HCT116 (cell line): Measurements from ENCODE around the gene DOCK9. TPM values are rescaled to one million over a fixed set of nuclear protein-coding genes. Genes with fewer than 3 reads are reported as not detected.

Experiments
- ATAC-seq: fragments of 200-7000 bp; cut with Tn5 transposase; 2 replicates; pipeline ENCODE4 v1.9.1; 2020; ENCODE audit warnings: mild to moderate bottlenecking, moderate library complexity
- BruUV-seq: library from RNA; stranded (reverse); fragments of 400-500 nt; replicated peaks from 2 replicates; lab custom pipeline; 2021; lab: Mats Ljungman, UMichigan
- CTCF ChIA-PET: fragments of 300-600 bp; sonication (Branson Sonifier 250); formaldehyde crosslinking; loops from one replicate; lab custom pipeline; 2021; ENCODE audit warnings: antibody characterized with exemption; lab: Charles Lee
- POLR2A ChIA-PET: fragments of 300-600, 350-600 bp; sonication (Branson Sonifier 250); formaldehyde crosslinking; loops from one replicate; lab custom pipeline; 2021; ENCODE audit warnings: antibody characterized with exemption; lab: Charles Lee
- RAD21 ChIA-PET, 2 experiments: fragments of 300-600 bp; sonication (Branson Sonifier 250); formaldehyde crosslinking; loops; one replicate each; lab custom pipeline; 2023; ENCODE audit warnings: low total read pairs in 2 of 2; ENCODE audit not compliant: uncharacterized antibody in 2 of 2, unreplicated experiment in 2 of 2, low non-redundant PET in 1 of 2; lab: Charles Lee
- DNase-seq: peaks from one replicate; pipeline ENCODE4 v3.0.0-alpha.2; 2010; ENCODE audit warnings: low read depth, low spot score
- H2AFZ ChIP-seq: fragments of 200-600 bp; shearing (Covaris generic), sonication (generic); 2 replicates; pipeline ENCODE4 v1.6.1; 2017; ENCODE audit warnings: low read depth, mixed run types, mixed read lengths, antibody characterized with exemption, low read length; ENCODE audit not compliant: poor library complexity, severe bottlenecking
- H3K27ac ChIP-seq: 2 replicates; pipeline ENCODE4 v1.5.1; 2012; ENCODE audit warnings: low read depth, low read length
- H3K27me3 ChIP-seq: fragments of 200-600 bp; sonication (generic); 2 replicates; pipeline ENCODE4 v1.6.1; 2016; ENCODE audit warnings: mixed run types, low read length, mixed read lengths; ENCODE audit not compliant: insufficient read depth
- H3K36me3 ChIP-seq, 2 experiments: fragments of 200-500 bp in 1 of 2; fragments of 200-600 bp in 1 of 2; sonication (Bioruptor generic) in 1 of 2; sonication (generic) in 1 of 2; 2 replicates each; pipeline versions ENCODE4 v1.5.1 to v1.6.1; 2014 to 2016; ENCODE audit warnings: low read length in 2 of 2, inconsistent platforms in 1 of 2, mixed read lengths in 1 of 2, mixed run types in 1 of 2; ENCODE audit not compliant: insufficient read depth in 2 of 2, control insufficient read depth in 1 of 2
- H3K4me1 ChIP-seq, 2 experiments: fragments of 200-600 bp in 1 of 2; sonication (generic) in 1 of 2; 2 replicates each; pipeline versions ENCODE4 v1.5.1 to v1.6.1; 2012 to 2017; ENCODE audit warnings: low read length in 2 of 2, inconsistent platforms in 1 of 2, mild to moderate bottlenecking in 1 of 2, mixed read lengths in 1 of 2, mixed run types in 1 of 2, moderate library complexity in 1 of 2; ENCODE audit not compliant: insufficient read depth in 2 of 2, control insufficient read depth in 1 of 2
- H3K4me2 ChIP-seq: fragments of 200-600 bp; sonication (generic); 2 replicates; pipeline ENCODE4 v1.6.1; 2017; ENCODE audit warnings: mixed run types, low read length, mixed read lengths
- H3K4me3 ChIP-seq, 2 experiments: fragments of 200-600 bp in 1 of 2; sonication (generic) in 1 of 2; replicated peaks in 1 of 2; 2 replicates each; pipeline ENCODE4 v1.5.1; 2011 to 2016; ENCODE audit warnings: low read length in 2 of 2, control low read depth in 1 of 2, low read depth in 1 of 2, mild to moderate bottlenecking in 1 of 2, mixed read lengths in 1 of 2, mixed run types in 1 of 2
- H3K79me2 ChIP-seq: fragments of 200-600 bp; sonication (generic); 2 replicates; pipeline ENCODE4 v1.6.1; 2017; ENCODE audit warnings: mild to moderate bottlenecking, mixed run types, low read length, moderate library complexity, mixed read lengths; ENCODE audit not compliant: insufficient read depth
- H3K9ac ChIP-seq: fragments of 200-600 bp; sonication (generic); 2 replicates; pipeline ENCODE4 v1.6.1; 2016; ENCODE audit warnings: low read length, mixed read lengths
- H3K9me2 ChIP-seq: fragments of 200-600 bp; sonication (generic), shearing (Covaris generic); 2 replicates; pipeline ENCODE4 v1.6.1; 2017; ENCODE audit warnings: mixed run types, mild to moderate bottlenecking, moderate library complexity; ENCODE audit not compliant: insufficient read depth
- H3K9me3 ChIP-seq, 2 experiments: fragments of 200-500 bp in 1 of 2; fragments of 200-600 bp in 1 of 2; sonication (Bioruptor generic) in 1 of 2; sonication (generic) in 1 of 2; 2 replicates each; pipeline ENCODE4 v1.6.1; 2014 to 2017; ENCODE audit warnings: low read length in 2 of 2, mixed read lengths in 2 of 2, inconsistent platforms in 1 of 2, low read depth in 1 of 2, mild to moderate bottlenecking in 1 of 2, mixed run types in 1 of 2, moderate library complexity in 1 of 2; ENCODE audit not compliant: control insufficient read depth in 1 of 2, insufficient read depth in 1 of 2
- H4K20me1 ChIP-seq: fragments of 200-600 bp; sonication (generic), shearing (Covaris generic); 2 replicates; pipeline ENCODE4 v1.6.1; 2017; ENCODE audit warnings: mixed run types, mild to moderate bottlenecking, moderate library complexity; ENCODE audit not compliant: insufficient read depth
- EZH2 ChIP-seq: fragments of 200-600 bp; sonication (generic); IDR thresholded peaks from 2 replicates; pipeline ENCODE4 v1.6.1; 2017; ENCODE audit warnings: antibody characterized with exemption, mixed run types
- REST ChIP-seq: IDR thresholded peaks from 2 replicates; pipeline ENCODE4 v1.6.1; 2012; ENCODE audit warnings: low read depth
- SRF ChIP-seq: IDR thresholded peaks from 2 replicates; pipeline ENCODE4 v1.6.1; 2012; ENCODE audit warnings: low read depth
- TCF7L2 ChIP-seq: IDR thresholded peaks from 2 replicates; pipeline ENCODE4 v1.7.0; 2011; ENCODE audit warnings: borderline replicate concordance, inconsistent platforms; ENCODE audit not compliant: insufficient read depth, insufficient read length; ENCODE audit errors: extremely low read depth
- ZBTB33 ChIP-seq: IDR thresholded peaks from 2 replicates; pipeline ENCODE4 v1.6.1; 2011; ENCODE audit warnings: mild to moderate bottlenecking, low read length, moderate library complexity; ENCODE audit not compliant: insufficient replicate concordance; ENCODE audit errors: extremely low read depth
- intact Hi-C: fragments of 100-400 bp; cut with micrococcal nuclease; formaldehyde crosslinking; loops from 2 replicates; pipeline ENCODE4 v1.10.0; 2022
- total RNA-seq: library from RNA; stranded (reverse); gene quantifications from one replicate; pipeline ENCODE4 v1.2.1, GENCODE V29; 2021; ENCODE audit not compliant: unreplicated experiment
- TF ChIP-seq, protein P1 (sequence below): IDR thresholded peaks from 2 replicates; pipeline ENCODE4 v1.6.1; 2012
- TF ChIP-seq, protein P2 (sequence below), 3 experiments: fragments of 200-600 bp in 1 of 3; sonication (generic) in 1 of 3; IDR thresholded peaks in 2 of 3; conservative IDR thresholded peaks in 1 of 3; 2 replicates each; pipeline ENCODE4 v1.5.1; 2012 to 2017; ENCODE audit warnings: low read depth in 2 of 3, low read length in 2 of 3, antibody characterized with exemption in 1 of 3, borderline replicate concordance in 1 of 3, control low read depth in 1 of 3, mild to moderate bottlenecking in 1 of 3, mixed read lengths in 1 of 3, mixed run types in 1 of 3, moderate library complexity in 1 of 3; ENCODE audit not compliant: insufficient read depth in 1 of 3

The DOCK9 gene
- total RNA-seq, 1 experiment from 2014 or later = 58.8 TPM

DNA sequence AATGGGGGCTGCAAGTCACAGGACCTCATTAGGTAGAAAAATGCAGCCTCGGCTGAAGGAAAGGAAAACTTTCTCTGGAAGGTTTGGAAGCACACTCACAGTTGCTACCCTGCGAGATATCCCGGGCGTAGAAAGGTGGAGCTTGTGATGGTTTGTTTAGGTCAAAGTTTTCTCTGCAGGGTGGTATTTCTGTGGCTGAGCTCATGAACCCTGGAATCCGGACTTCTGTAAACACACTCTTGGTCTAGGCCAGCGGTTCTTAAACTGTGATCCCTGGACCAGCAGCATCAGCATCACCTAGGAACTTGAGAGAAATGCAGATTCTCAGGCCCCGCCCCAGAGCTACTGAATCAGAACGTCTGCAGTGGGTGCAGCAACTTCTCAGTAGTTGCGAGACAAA, 222.1 kb downstream of the DOCK9 start:
- ATAC-seq (no peak), DNase-seq (no peak)
- ChIA-PET CTCF (no interaction called here), RAD21 (no interaction called here), POLR2A (no interaction called here)
- no peak overlapping the region for H3K9ac ChIP-seq
- H4K20me1 ChIP-seq = no peaks in the 10 kb centered on the region
- BruUV-seq = no TSS peak
- no peaks in the 10 kb centered on the region for H3K36me3 ChIP-seq
- H3K9me2 ChIP-seq = no peaks in the 10 kb centered on the region
- TF ChIP-seq ZBTB33 (no peak), EZH2 (no peak), SRF (no peak), TCF7L2 (no peak), REST (no peak)
- TF ChIP-seq, protein P1, sequence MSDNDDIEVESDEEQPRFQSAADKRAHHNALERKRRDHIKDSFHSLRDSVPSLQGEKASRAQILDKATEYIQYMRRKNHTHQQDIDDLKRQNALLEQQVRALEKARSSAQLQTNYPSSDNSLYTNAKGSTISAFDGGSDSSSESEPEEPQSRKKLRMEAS = no peak
- TF ChIP-seq, protein P2, sequence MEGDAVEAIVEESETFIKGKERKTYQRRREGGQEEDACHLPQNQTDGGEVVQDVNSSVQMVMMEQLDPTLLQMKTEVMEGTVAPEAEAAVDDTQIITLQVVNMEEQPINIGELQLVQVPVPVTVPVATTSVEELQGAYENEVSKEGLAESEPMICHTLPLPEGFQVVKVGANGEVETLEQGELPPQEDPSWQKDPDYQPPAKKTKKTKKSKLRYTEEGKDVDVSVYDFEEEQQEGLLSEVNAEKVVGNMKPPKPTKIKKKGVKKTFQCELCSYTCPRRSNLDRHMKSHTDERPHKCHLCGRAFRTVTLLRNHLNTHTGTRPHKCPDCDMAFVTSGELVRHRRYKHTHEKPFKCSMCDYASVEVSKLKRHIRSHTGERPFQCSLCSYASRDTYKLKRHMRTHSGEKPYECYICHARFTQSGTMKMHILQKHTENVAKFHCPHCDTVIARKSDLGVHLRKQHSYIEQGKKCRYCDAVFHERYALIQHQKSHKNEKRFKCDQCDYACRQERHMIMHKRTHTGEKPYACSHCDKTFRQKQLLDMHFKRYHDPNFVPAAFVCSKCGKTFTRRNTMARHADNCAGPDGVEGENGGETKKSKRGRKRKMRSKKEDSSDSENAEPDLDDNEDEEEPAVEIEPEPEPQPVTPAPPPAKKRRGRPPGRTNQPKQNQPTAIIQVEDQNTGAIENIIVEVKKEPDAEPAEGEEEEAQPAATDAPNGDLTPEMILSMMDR (IDR thresholded peaks at IDR 0.05 in 2 of 3, conservative IDR thresholded peaks at IDR 0.05 in 1 of 3; ENCODE audit: borderline replicate concordance in 1 of 3, insufficient read depth in 1 of 3, low read depth in 2 of 3, low read length in 2 of 3) = no peak
- H3K4me1 ChIP-seq = peaks cover 0 to 18% of the 10 kb centered on the region in 2 experiments; a peak in 1 of 4 replicates
- H3K79me2 ChIP-seq = no peaks in the 10 kb centered on the region
- intact Hi-C loops = no loop called here
- H3K4me2 ChIP-seq = no peak overlapping the region
- H3K27ac ChIP-seq = no peak overlapping the region
- no peak overlapping the region for H3K4me3 ChIP-seq
- H2AFZ ChIP-seq = no peak overlapping the region
- peaks cover 0 to 5% of the 10 kb centered on the region in 2 experiments; a peak in 1 of 4 replicates for H3K9me3 ChIP-seq
- no peaks in the 10 kb centered on the region for H3K27me3 ChIP-seq
